C4-2B (cell line): Measurements from ENCODE around the gene GPR12.

Experiments used
- CTCF ChIP-seq: fragments of 450-650 bp; conservative IDR thresholded peaks from 2 replicates; pipeline ENCODE4 v1.5.1; 2017; ENCODE audit warnings: mild to moderate bottlenecking
- ZFX ChIP-seq: fragments of 450-650 bp; IDR thresholded peaks from 2 replicates; pipeline ENCODE4 v1.6.1; 2017

GRCh38 chr13:26749285-26749684, 11.3 kb downstream of the GPR12 start:
- TF ChIP-seq CTCF (no peak), ZFX (no peak)
